ENCODE measurements around the gene ADGRG6.
"Not testable (repeated sequence)": the region's sequence is repeated elsewhere in the genome, so short reads cannot be mapped to it uniquely, and the experiment has no call there.

ADGRG6 gene

DNA sequence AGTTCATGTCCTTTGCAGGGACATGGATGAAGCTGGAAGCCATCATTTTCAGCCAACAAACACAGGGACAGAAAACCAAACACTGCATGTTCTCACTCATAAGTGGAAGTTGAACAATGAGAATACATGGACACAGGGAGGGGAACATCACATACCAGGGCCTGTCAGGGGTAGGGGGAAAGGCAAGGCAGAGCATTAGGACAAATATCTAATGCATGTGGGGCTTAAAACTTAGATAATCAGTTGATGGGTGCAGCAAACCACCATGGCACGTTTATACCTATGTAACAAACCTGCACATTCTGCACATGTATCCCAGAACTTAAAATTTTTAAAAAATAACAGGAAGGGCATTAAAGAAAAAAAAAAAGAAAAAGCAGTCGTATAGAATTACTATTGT, 153.0 kb downstream of the ADGRG6 start:
- in situ Hi-C loops (cut with MboI; ENCODE audit: low sequenced_read_pairs); H3K27me3 ChIP-seq (ENCODE audit: low read depth); H3K4me1 ChIP-seq; H3K9me3 ChIP-seq; H3K4me3 ChIP-seq; DNase-seq (ENCODE audit: low spot score in 2 of 2); H3K36me3 ChIP-seq (replicated peaks): not testable (repeated sequence)

- H3K9me3 ChIP-seq: no peaks in the 10 kb centered on the region
- no peaks in the 10 kb centered on the region for H3K36me3 ChIP-seq (replicated peaks)
- H3K4me1 ChIP-seq: peaks cover 9% of the 10 kb centered on the region; the same call in 1 of the 2 replicates
- in situ Hi-C loops (cut with MboI; ENCODE audit: low sequenced_read_pairs): no loop called here
- H3K27me3 ChIP-seq (ENCODE audit: low read depth): no peaks in the 10 kb centered on the region
- H3K4me3 ChIP-seq: no peak overlapping the region
- no peak for DNase-seq (ENCODE audit: low spot score in 2 of 2)
Measured at GRCh38 chr6:142455957-142456589, 154.3 kb downstream of the ADGRG6 start.

DNA sequence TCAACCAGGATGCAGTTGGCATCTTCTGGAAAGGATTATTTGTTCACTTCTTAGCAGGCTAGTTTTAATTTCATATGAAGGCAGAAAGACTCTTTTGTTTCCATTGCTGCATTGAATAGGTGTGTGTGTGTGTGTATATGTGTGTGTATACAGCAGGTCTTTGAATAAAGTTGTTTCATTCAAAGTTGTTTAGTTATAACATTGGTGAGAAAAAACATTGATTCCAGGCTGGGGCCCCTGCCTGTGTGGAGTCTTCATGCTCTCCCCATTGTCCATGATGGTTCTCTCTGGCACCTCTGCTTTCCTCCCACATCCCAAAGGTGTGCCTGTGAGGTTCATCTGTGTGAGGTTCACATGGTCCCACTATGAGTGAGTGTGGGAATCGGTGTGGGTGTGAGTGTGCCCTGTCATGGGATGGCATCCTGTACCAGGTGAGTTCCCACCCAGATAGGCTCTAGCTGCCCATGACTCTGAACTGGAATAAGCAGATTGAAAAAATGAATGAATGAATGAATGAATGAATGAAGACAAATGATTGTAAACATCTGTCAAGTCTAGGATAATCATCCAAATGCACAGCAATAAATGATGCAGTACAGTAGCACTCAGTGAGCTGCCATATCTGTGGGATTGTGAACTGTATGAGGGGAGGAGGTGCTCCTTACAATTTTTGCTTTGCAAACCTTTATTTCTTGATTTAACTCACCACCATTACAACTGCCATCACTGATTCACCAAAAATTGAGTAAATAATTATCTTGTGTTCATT, 156.0 kb downstream of the ADGRG6 start:
- peaks cover 9% of the 10 kb centered on the region; the same call in 1 of the 2 replicates for H3K4me1 ChIP-seq
- H3K27me3 ChIP-seq (ENCODE audit: low read depth): no peaks in the 10 kb centered on the region
- no peaks in the 10 kb centered on the region for H3K9me3 ChIP-seq
- H3K4me3 ChIP-seq: no peak overlapping the region
- no peak for DNase-seq (ENCODE audit: low spot score in 2 of 2)
- no peaks in the 10 kb centered on the region for H3K36me3 ChIP-seq (replicated peaks)
- in situ Hi-C loops (cut with MboI; ENCODE audit: low sequenced_read_pairs): no loop called here

GRCh38 chr6:142458836-142459235, 157.0 kb downstream of the ADGRG6 start:
- Histone ChIP-seq H3K36me3 (replicated peaks) (no peaks in the 10 kb centered on the region), H3K4me3 (no peak overlapping the region), H3K9me3 (no peaks in the 10 kb centered on the region), H3K4me1 (peaks cover 7% of the 10 kb centered on the region; the same call in 1 of the 2 replicates), H3K27me3 (ENCODE audit: low read depth) (no peaks in the 10 kb centered on the region)
- no peak for DNase-seq (ENCODE audit: low spot score in 2 of 2)
- in situ Hi-C loops (cut with MboI; ENCODE audit: low sequenced_read_pairs): no loop called here

GRCh38 chr6:142459271-142459670, 157.5 kb downstream of the ADGRG6 start:
- peaks cover 3% of the 10 kb centered on the region; the same call in 1 of the 2 replicates for H3K4me1 ChIP-seq
- H3K9me3 ChIP-seq: no peaks in the 10 kb centered on the region
- no peaks in the 10 kb centered on the region for H3K36me3 ChIP-seq (replicated peaks)
- H3K4me3 ChIP-seq: no peak overlapping the region
- no peak for DNase-seq (ENCODE audit: low spot score in 2 of 2)
- in situ Hi-C loops (cut with MboI; ENCODE audit: low sequenced_read_pairs): no loop called here
- no peaks in the 10 kb centered on the region for H3K27me3 ChIP-seq (ENCODE audit: low read depth)

DNA sequence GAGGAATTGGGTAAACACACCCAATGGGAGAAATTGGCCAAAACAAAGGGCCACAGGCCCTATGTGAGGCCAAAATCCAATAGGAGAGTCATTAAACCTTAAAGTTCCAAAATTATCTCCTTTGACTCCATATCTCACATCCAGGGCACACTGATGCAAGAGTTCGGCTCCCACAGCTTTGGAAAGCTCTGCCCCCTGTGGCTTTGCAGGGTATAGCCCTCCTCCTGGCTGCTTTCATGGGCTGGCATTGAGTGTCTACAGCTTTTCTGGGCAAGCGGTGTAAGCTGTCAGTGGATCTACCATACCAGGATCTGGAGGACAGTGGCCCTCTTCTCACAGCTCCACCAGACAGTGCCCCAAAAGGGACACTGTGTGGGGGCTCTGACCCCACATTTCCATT, 160.5 kb downstream of the ADGRG6 start:
- H3K4me1 ChIP-seq: no peaks in the 10 kb centered on the region
- no peak overlapping the region for H3K4me3 ChIP-seq
- no peaks in the 10 kb centered on the region for H3K36me3 ChIP-seq (replicated peaks)
- H3K27me3 ChIP-seq (ENCODE audit: low read depth): no peaks in the 10 kb centered on the region
- no peaks in the 10 kb centered on the region for H3K9me3 ChIP-seq
- in situ Hi-C loops (cut with MboI; ENCODE audit: low sequenced_read_pairs): no loop called here
- peak in 1 of 2 experiments; percentile 20 for DNase-seq (ENCODE audit: low spot score in 2 of 2)

DNA sequence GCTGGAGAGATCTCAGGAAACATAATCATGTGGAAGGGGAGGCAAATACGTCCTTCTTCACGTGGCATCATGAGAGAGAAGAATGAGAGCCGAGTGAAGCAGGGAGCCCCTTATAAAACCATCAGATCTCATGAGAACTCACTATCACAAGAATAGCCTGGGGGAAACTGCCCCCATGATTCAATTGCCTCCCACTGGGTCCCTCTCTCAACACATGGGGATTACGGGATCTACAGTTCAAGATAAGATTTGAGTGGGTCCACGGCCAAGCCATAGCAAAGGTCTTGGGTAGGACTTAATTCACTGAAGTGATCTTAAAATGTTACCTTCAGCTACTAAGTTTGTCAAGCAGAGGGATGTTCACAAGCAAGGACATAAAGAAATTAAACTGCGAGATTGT, 162.2 kb downstream of the ADGRG6 start:
- no peaks in the 10 kb centered on the region for H3K4me1 ChIP-seq
- in situ Hi-C loops (cut with MboI; ENCODE audit: low sequenced_read_pairs): no loop called here
- no peak overlapping the region for H3K4me3 ChIP-seq
- H3K36me3 ChIP-seq (replicated peaks): no peaks in the 10 kb centered on the region
- no peaks in the 10 kb centered on the region for H3K9me3 ChIP-seq
- H3K27me3 ChIP-seq (ENCODE audit: low read depth): no peaks in the 10 kb centered on the region
- no peak for DNase-seq (ENCODE audit: low spot score in 2 of 2)

GRCh38 chr6:142469220-142469619, 167.4 kb downstream of the ADGRG6 start:
- in situ Hi-C loops (cut with MboI; ENCODE audit: low sequenced_read_pairs): no loop called here
- Histone ChIP-seq H3K9me3 (peaks cover 3% of the 10 kb centered on the region; the same call in 1 of the 2 replicates), H3K36me3 (replicated peaks) (no peaks in the 10 kb centered on the region), H3K4me1 (no peaks in the 10 kb centered on the region), H3K4me3 (no peak overlapping the region), H3K27me3 (ENCODE audit: low read depth) (peaks cover 2% of the 10 kb centered on the region; the same call in 1 of the 2 replicates)
- no peak for DNase-seq (ENCODE audit: low spot score in 2 of 2)

- peaks cover 3% of the 10 kb centered on the region; the same call in 1 of the 2 replicates for H3K9me3 ChIP-seq
- no peaks in the 10 kb centered on the region for H3K36me3 ChIP-seq (replicated peaks)
- in situ Hi-C loops (cut with MboI; ENCODE audit: low sequenced_read_pairs): no loop called here
- H3K4me3 ChIP-seq: no peak overlapping the region
- H3K27me3 ChIP-seq (ENCODE audit: low read depth): peaks cover 2% of the 10 kb centered on the region; the same call in 1 of the 2 replicates
- DNase-seq (ENCODE audit: low spot score in 2 of 2): no peak
- H3K4me1 ChIP-seq: no peaks in the 10 kb centered on the region
Measured at GRCh38 chr6:142470421-142470820, 168.6 kb downstream of the ADGRG6 start.

- Histone ChIP-seq H3K36me3 (replicated peaks) (no peaks in the 10 kb centered on the region), H3K4me3 (no peak overlapping the region), H3K9me3 (peaks cover 3% of the 10 kb centered on the region; the same call in 1 of the 2 replicates), H3K27me3 (ENCODE audit: low read depth) (peaks cover 2% of the 10 kb centered on the region; the same call in 1 of the 2 replicates), H3K4me1 (peaks cover 4% of the 10 kb centered on the region; the same call in 1 of the 2 replicates)
- in situ Hi-C loops (cut with MboI; ENCODE audit: low sequenced_read_pairs): no loop called here
- peak; percentile 49 to 74 for DNase-seq (ENCODE audit: low spot score in 2 of 2)
Measured at GRCh38 chr6:142474531-142475289, 172.9 kb downstream of the ADGRG6 start.

GRCh38 chr6:142476452-142476851, 174.6 kb downstream of the ADGRG6 start:
- no peak overlapping the region for H3K4me3 ChIP-seq
- H3K36me3 ChIP-seq (replicated peaks): no peaks in the 10 kb centered on the region
- no peak for DNase-seq (ENCODE audit: low spot score in 2 of 2)
- in situ Hi-C loops (cut with MboI; ENCODE audit: low sequenced_read_pairs): no loop called here
- H3K9me3 ChIP-seq: peaks cover 3% of the 10 kb centered on the region; the same call in 1 of the 2 replicates
- peaks cover 4% of the 10 kb centered on the region; the same call in 1 of the 2 replicates for H3K4me1 ChIP-seq
- H3K27me3 ChIP-seq (ENCODE audit: low read depth): no peaks in the 10 kb centered on the region

DNA sequence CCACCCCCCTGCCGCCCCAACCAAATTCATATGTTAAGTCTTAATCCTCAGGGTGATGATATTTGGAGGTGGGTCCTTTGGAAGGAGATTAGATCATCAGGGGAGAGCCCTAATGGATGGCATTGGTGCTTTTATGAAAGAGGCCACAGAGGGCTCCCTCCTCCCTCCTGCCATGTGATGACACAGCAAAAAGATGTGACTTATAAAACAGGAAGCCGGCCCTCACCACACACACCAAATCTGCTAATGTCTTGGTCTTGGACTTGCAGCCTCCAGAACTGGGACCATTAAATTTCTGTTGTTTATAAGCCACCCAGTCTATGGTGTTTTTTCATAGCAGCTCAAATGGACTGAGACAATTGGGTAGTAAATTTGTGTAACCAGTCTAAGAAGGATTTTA, 176.3 kb downstream of the ADGRG6 start:
- Histone ChIP-seq H3K4me1 (peaks cover 4% of the 10 kb centered on the region; the same call in 1 of the 2 replicates), H3K4me3 (no peak overlapping the region), H3K36me3 (replicated peaks) (no peaks in the 10 kb centered on the region), H3K9me3 (no peaks in the 10 kb centered on the region), H3K27me3 (ENCODE audit: low read depth) (no peaks in the 10 kb centered on the region)
- peak; percentile 40 to 56 for DNase-seq (ENCODE audit: low spot score in 2 of 2)
- in situ Hi-C loops (cut with MboI; ENCODE audit: low sequenced_read_pairs): no loop called here

GRCh38 chr6:142481466-142481865, 179.7 kb downstream of the ADGRG6 start:
- no peak for DNase-seq (ENCODE audit: low spot score in 2 of 2)
- H3K9me3 ChIP-seq: no peaks in the 10 kb centered on the region
- no peaks in the 10 kb centered on the region for H3K36me3 ChIP-seq (replicated peaks)
- peaks cover 4% of the 10 kb centered on the region; the same call in 1 of the 2 replicates for H3K4me1 ChIP-seq
- in situ Hi-C loops (cut with MboI; ENCODE audit: low sequenced_read_pairs): no loop called here
- H3K27me3 ChIP-seq (ENCODE audit: low read depth): no peaks in the 10 kb centered on the region
- no peak overlapping the region for H3K4me3 ChIP-seq

Measured in HAP-1 (cell line).